ENCODE measurements around the gene PDE5A.
A peak's percentile ranks its signal among the peaks of the same experiment; 100 is the strongest.
"Not testable (repeated sequence)": the region's sequence is repeated elsewhere in the genome, so short reads cannot be mapped to it uniquely, and the experiment has no call there.

Gene PDE5A

GRCh38 chr4:119628281-119629141 lies at the start of gene PDE5A:
Gene PDE5A (minus strand): TSS chr4:119628804. CDS start chr4:119628671, 133 bp downstream.
- DNase-seq: peak; percentile 38 to 76 (median 58)

- DNase-seq: no peak
Measured at GRCh38 chr4:119676101-119676500, 47.5 kb upstream of the PDE5A start.

DNA sequence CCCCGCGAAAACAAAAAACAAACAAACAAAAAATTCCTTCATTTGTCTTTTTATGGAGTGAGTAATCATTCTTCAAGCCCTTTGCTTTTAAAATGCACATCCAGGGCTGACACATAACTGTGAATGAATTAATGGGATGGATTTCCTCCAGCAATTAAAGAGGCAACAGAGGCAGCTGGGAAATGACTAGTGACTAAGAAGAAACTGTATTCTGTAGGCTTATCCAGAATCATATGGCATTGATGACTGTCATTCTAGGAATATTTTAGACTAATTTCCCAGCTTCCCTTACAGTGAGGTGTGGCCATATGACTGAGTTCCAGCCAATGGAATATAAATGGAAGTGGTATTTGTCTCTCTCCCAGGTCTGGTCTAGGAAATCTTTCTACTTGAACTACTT lies 46.8 kb upstream of the PDE5A start:
- DNase-seq: no peak

DNA sequence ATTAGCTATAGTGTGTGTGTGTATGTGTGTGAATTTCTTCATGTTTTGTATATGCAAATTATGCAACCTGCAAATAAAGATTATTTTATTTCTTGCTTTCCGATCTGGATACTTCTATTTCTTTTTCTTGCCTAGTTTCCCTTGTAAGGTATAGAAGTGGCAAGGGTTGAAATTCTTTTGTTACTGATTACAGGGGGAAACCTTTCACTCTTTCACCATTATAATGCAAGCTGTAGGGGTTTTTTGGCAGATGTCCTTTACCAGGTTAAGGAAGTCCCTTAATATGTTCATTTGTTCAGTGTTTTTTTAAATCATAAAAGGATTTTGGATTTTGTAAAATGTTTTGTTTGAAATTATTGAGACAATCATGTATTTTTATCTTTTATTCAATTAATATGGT lies 44.3 kb upstream of the PDE5A start:
- no peak for DNase-seq

GRCh38 chr4:119672086-119672485 lies 43.5 kb upstream of the PDE5A start:
- no peak for DNase-seq

GRCh38 chr4:119671205-119671604 lies 42.6 kb upstream of the PDE5A start:
- DNase-seq: no peak

DNA sequence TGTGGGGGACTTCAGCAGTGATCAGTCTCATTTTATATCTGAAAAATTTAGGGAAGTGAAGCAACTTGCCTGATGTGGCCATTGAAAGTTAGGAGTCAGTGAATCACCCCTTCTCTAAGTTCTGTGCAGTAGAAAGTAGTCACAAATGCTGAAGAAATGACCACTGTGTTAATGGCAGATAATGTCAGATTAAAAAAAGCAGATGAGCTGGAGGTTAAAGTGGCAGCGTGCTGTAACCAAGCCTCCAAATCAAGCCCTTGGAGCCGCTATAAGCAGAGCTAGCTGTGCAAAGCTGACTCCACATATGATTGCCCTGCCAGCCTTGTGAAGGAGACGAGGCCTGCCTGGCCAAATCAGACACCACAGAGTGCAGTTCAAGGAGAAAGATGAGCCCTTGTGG lies 39.2 kb upstream of the PDE5A start:
- DNase-seq: no peak

- DNase-seq: no peak
Measured at GRCh38 chr4:119666653-119667091, 38.1 kb upstream of the PDE5A start.

GRCh38 chr4:119665752-119666151 lies 37.1 kb upstream of the PDE5A start:
- DNase-seq: no peak

GRCh38 chr4:119664168-119664907 lies 35.7 kb upstream of the PDE5A start:
- no peak for DNase-seq

GRCh38 chr4:119663160-119663788 lies 34.7 kb upstream of the PDE5A start:
- no peak for DNase-seq

- not testable (repeated sequence) for DNase-seq
Measured at GRCh38 chr4:119662612-119663011, 34.0 kb upstream of the PDE5A start.

DNA sequence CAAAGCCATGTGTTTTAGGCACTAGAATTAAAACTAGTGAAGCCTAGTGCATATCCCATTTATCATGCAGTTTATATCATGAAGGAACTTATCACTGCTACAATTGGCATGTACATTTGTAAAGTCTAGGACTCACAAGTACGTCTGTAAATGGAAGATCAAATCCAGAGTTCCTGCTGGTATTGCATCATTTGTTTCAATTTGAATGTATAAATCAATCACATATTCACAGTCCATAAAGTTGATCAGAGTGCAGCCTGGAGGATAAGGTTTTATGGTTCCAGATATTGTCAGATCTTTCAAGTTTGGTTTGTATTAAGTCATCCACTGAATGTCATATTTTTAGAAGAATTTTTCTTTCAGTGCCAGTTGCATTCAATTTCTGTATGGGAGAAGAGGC lies 32.6 kb upstream of the PDE5A start:
- DNase-seq: no peak

DNA sequence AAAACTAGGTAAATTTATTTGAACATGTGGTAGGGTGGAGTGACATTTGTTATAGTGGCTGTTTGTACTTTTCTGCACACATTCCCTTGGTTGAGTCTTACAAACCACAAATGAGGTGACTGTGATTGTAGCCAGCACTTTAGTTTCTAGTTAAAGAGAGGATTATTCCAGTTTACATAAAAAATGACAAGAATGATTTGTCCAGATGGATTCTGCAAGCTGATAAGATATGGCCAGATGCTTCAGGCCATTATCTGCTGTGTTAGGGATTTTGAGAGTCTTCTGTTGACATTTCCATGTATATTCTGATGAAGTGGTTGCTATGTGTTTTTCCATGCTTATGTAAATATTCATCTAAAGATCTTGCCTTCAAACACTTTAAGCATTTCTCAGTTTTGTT lies 31.0 kb upstream of the PDE5A start:
- DNase-seq: no peak

- no peak for DNase-seq
Measured at GRCh38 chr4:119657111-119657611, 28.6 kb upstream of the PDE5A start.

- DNase-seq: no peak
Measured at GRCh38 chr4:119656342-119656741, 27.7 kb upstream of the PDE5A start.

DNA sequence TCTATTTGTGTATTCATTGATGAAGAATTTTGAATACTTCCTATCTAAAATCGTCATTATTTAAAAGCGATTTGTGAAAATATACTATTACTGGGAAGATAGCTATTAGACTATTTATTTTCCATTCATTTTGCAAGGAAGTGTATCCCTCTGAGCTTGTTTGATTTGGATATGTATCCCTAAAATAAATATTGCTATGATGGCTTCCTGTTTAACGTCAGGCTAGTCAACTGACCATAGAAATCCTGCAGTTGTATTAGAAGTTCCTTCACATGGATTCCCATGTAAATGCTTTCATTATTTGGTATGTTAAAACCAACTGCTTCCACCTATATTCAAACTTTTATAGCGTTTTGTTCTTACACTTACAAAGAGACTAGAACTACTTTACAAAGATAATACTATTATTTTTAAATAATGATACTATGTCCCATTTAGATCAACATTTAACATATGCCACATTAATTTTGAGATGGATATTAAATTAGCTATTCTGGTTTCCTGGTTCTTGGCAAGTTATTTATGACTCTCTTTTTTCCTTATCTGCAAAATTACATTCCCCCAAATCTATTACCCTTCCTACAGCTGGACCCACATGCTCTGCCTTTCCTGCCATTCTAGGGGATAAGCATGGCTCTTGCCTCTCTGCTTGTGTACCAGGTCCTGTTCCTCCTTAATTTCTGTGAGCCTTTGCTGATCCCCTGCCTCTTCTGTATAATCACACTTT lies 26.7 kb upstream of the PDE5A start:
- no peak for DNase-seq

- DNase-seq: no peak
Measured at GRCh38 chr4:119653990-119654389, 25.4 kb upstream of the PDE5A start.

GRCh38 chr4:119652998-119653397 lies 24.4 kb upstream of the PDE5A start:
- DNase-seq: no peak

DNA sequence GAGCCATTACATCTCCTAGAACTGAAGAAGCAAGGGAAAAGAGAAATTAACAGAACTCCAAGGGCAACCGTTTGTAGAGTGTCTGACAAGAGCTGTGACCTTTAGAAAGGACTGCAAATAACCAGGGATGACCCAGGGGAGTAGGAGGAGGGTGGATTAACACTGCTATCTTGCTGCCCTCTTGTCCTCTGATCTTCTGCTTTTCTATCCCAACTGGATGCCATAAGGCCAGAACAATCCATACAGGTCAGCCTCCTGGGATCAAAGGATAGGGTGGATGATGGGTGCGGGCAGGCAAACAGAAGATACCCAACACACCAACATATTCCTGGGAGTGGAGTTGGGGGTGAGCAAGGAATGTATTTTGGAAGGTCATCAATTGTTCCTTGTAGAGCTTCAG lies 19.8 kb upstream of the PDE5A start:
- DNase-seq: no peak

- DNase-seq: no peak
Measured at GRCh38 chr4:119647558-119647957, 19.0 kb upstream of the PDE5A start.

DNA sequence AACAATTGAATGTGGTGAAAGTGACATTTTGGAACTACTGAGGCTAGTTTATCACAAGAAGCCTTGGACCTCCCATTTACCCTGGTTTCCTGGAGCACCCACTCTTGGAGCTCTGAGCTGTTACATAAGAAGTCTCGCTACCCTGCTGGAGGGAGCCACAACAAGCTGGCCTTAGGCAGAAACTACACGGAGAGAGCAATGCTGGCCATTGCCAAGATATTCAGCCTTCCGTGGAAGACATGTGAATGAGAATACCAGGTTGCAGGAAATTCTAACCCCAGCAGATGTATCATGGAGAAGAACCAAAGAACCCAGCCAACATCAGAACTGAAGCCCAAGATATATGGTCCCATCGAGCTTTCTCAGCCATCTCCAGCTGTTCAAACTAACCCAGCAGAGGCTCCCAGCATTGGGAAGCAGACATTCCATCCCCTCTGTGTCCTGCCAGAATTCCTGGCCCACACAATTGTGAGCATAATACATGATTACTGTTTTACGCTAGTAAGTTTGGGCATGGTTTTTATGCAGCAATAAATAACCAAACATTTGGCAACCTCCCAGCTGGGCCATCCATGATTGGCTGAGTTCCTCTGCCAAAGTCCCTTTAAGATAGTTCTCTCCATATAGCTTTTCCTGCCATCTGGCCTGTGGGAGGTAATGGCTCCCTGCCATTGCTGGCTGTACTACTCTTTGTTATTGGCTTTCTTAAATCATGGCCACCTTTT lies 17.9 kb upstream of the PDE5A start:
- DNase-seq: no peak

Data from stimulated activated naive CD4-positive, alpha-beta T cell (primary cell).